SK-N-MC (cell line): ENCODE results near the gene CD177.
"Not testable (repeated sequence)": the region's sequence is repeated elsewhere in the genome, so short reads cannot be mapped to it uniquely, and the experiment has no call there.

Experiments
- DNase-seq: peaks from one replicate; pipeline ENCODE4 v3.0.0-alpha.2; 2011; ENCODE audit warnings: low read depth, low spot score
- H3K27ac ChIP-seq: fragments of 200-600 bp; sonication (generic); 2 replicates; pipeline ENCODE4 v1.5.1; 2016; ENCODE audit warnings: mixed run types
- H3K36me3 ChIP-seq: fragments of 200-600 bp; sonication (generic); 2 replicates; pipeline ENCODE4 v1.6.1; 2017; ENCODE audit warnings: antibody characterized with exemption, low read length, mixed read lengths; ENCODE audit not compliant: insufficient read depth
- H3K4me3 ChIP-seq: fragments of 200-600 bp; sonication (generic); 2 replicates; pipeline ENCODE4 v1.5.1; 2016
- H3K9ac ChIP-seq: fragments of 200-600 bp; sonication (generic); 2 replicates; pipeline ENCODE4 v1.8.0; 2017; ENCODE audit warnings: mixed run types, mixed read lengths; ENCODE audit not compliant: insufficient read length
- H3K9me3 ChIP-seq: fragments of 200-600 bp; sonication (generic); 2 replicates; pipeline ENCODE4 v1.6.1; 2017; ENCODE audit warnings: low read depth, mild to moderate bottlenecking, antibody characterized with exemption, low read length, moderate library complexity, mixed read lengths
- EZH2 ChIP-seq: fragments of 200-600 bp; sonication (generic); IDR thresholded peaks from one replicate; pipeline ENCODE4 v1.6.1; 2017; ENCODE audit warnings: antibody characterized with exemption
- FOXP2 ChIP-seq: optimal IDR thresholded peaks from 2 replicates; pipeline ENCODE3; 2011; ENCODE audit warnings: mild to moderate bottlenecking, moderate library complexity; ENCODE audit not compliant: insufficient read depth; ENCODE audit errors: extremely low read length, control extremely low read depth
- POLR2AphosphoS5 ChIP-seq: IDR thresholded peaks from 2 replicates; pipeline ENCODE4 v1.6.1; 2012; ENCODE audit warnings: mild to moderate bottlenecking, low read depth, low read length, borderline replicate concordance

The CD177 gene

DNA sequence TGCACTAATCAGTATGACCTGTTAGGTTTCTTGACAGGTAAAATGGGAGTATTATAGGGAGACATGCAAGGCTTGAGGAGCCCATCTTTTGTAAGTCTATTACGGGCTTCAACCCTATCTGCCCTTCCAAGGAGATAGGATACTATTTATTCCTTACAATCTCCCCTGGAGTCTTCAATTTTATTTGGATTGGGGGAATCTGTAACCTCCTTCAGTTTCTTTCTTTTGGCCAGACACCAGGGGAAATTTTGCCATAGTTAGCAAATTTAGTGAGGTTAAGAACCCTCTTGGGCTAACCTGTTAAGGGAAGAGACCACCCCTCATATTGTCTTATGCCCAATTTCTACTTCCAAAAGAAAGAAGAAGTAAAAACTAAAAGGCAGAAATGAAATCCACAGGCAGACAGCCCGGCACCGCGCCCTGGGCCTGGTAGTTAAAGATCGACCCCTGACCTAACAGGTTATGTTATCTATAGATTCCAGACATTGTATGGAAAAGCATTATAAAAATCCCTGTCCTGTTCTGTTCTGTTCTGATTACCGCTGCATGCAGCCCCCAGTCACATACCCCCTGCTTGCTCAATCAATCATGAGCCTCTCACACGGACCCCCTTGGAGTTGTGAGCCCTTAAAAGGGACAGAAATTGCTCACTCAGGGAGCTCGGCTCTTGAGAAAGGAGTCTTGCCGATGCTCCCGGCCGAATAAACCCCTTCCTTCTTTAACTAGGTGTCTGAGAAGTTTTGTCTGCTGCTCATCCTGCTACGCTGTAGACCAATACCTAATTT, 39.6 kb upstream of the CD177 start:
- H3K36me3 ChIP-seq: no peaks in the 10 kb centered on the region
- no peak overlapping the region for H3K27ac ChIP-seq
- no peak overlapping the region for H3K9ac ChIP-seq
- no peak for TF ChIP-seq EZH2
- TF ChIP-seq FOXP2: no peak
- no peak for TF ChIP-seq POLR2AphosphoS5
- no peaks in the 10 kb centered on the region for H3K9me3 ChIP-seq
- no peak for DNase-seq
- no peak overlapping the region for H3K4me3 ChIP-seq

DNA sequence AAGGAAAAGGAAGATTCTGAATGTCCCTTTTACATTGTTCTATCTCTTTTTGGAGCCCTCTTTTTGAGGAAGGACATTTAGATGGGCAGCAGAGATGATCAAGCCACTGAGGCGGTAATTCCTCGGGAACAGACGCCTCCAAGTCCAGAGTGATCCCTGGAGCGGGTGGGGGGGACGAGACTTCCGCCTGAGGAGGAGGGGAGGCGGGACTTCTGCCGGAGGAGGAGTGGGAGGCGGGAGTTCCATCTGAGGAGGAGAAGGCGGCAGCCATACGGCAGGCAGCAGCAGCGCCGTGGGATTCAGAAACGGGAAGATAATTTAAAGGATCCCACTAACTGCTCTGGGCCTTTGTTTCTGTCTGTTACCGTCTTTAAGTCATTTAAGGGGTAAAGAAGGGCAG, 37.6 kb upstream of the CD177 start:
- Histone ChIP-seq H3K36me3 (no peaks in the 10 kb centered on the region), H3K4me3 (no peak overlapping the region)
- no peak for DNase-seq

DNA sequence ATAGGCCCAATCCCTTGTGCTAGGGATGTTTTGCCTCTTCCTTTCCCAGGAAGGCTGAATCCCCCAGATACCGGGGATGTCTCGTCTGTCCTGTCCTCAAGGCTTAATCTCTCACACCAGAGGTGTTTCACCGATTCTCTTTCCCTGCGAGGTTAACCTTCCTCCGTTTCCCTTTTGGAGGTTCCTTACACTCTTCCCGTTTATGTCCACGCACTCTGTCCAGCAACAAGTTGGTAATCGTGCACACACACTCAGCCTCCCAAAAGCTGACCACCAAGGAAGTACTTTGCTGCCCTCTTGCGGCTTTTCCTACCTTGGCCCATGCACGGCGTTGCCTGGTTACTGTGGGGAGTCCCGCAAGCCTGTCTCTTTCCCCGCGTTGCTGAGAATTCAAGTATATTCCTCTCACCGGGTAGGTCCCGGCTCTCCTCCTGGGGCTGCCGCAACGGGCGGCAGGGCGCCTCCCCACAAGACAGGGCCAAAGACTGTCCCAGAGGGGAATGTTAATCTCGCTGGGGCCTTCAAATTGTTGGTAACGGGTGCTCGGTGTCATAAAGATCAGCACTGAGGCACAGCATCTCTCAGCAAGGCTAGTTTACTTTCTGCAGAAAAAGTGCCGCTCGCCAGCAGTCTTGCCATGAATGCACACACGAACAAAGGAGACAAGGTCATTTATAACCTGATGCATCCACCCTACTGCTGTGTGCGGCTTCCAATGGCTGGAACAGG, 36.7 kb upstream of the CD177 start:
- no peak for DNase-seq
- Histone ChIP-seq H3K27ac (no peak overlapping the region), H3K9me3 (no peaks in the 10 kb centered on the region), H3K9ac (no peak overlapping the region), H3K4me3 (no peak overlapping the region), H3K36me3 (no peaks in the 10 kb centered on the region)
- no peak for TF ChIP-seq EZH2
- TF ChIP-seq FOXP2: no peak
- TF ChIP-seq POLR2AphosphoS5: no peak

More for the DNA sequence above, 37.6 kb upstream of the CD177 start:
- Histone ChIP-seq H3K27ac (no peak overlapping the region), H3K9ac (no peak overlapping the region), H3K9me3 (no peaks in the 10 kb centered on the region)
- no peak for TF ChIP-seq EZH2
- no peak for TF ChIP-seq FOXP2
- no peak for TF ChIP-seq POLR2AphosphoS5

DNA sequence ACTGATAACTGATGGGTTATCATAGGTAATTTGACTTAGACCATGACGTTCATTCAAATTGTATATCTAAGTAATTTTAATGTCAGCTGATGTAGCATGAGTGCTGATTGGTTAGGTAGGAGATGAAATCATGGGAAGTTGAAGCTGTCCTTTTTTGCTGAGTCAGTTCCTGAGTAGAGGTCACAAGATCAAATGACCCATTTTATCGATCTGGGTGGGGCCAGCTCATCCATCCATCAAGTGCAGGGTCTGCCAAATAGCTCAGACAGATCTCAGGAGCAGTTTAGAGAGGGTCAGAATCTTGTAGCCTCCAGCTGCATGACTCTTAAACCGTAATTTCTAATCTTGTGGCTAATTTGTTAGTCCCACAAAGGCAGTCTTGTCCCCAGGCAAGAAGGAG, 35.3 kb upstream of the CD177 start:
- Histone ChIP-seq H3K9me3 (no peaks in the 10 kb centered on the region), H3K27ac (no peak overlapping the region), H3K9ac (no peak overlapping the region), H3K4me3 (no peak overlapping the region), H3K36me3 (no peaks in the 10 kb centered on the region)
- no peak for DNase-seq
- TF ChIP-seq FOXP2 (no peak), EZH2 (no peak), POLR2AphosphoS5 (no peak)

DNA sequence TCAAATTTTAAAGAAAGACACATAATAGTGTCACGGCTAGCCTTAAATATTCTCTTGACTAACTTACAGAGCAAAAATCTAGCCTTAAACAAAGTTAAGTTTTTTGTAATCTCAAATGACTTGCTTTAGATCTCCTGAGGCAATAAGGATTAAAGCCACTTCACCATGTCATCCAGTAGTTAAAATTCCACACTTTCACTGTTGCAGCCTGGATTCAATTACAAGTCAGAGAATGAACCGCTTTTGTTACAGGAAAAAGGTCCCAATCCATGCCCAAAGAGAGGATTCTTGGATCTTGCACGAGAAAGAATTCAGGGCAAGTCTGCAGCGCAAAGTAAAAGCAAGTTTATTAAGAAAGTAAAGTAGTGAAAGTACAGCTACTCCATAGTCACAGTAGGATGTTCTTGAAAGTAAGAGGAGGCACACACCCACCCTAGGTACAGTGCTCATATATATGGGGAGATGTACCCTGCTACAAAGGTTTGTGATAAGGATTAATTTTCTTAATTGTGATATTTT, 34.6 kb upstream of the CD177 start:
- TF ChIP-seq FOXP2 (no peak), EZH2 (no peak), POLR2AphosphoS5 (no peak)
- no peak for DNase-seq
- Histone ChIP-seq H3K9me3 (no peaks in the 10 kb centered on the region), H3K27ac (no peak overlapping the region), H3K4me3 (no peak overlapping the region), H3K36me3 (no peaks in the 10 kb centered on the region), H3K9ac (no peak overlapping the region)

DNA sequence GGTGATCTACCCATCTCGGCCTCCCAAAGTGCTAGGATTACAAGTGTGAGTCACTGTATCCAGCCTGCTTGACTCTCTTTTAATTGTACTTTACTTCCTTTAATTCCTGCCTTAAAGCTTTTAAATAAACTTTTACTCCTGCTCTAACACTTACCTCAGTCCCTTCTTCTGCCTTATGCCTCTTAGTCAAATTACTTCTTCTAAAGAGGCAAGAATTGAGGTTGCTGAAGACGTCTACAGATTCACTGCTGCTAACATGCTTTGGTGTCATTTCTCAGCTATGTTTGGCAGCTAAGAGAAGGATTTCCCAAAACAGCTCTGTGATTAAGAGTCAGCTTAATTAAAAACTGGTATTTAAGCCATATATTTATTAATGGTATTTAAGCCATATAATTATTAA, 32.9 kb upstream of the CD177 start:
- no peak for DNase-seq
- H3K27ac ChIP-seq: no peak overlapping the region
- TF ChIP-seq POLR2AphosphoS5 (no peak), FOXP2 (no peak), EZH2 (no peak)
- no peak overlapping the region for H3K4me3 ChIP-seq
- no peak overlapping the region for H3K9ac ChIP-seq
- no peaks in the 10 kb centered on the region for H3K36me3 ChIP-seq
- no peaks in the 10 kb centered on the region for H3K9me3 ChIP-seq

DNA sequence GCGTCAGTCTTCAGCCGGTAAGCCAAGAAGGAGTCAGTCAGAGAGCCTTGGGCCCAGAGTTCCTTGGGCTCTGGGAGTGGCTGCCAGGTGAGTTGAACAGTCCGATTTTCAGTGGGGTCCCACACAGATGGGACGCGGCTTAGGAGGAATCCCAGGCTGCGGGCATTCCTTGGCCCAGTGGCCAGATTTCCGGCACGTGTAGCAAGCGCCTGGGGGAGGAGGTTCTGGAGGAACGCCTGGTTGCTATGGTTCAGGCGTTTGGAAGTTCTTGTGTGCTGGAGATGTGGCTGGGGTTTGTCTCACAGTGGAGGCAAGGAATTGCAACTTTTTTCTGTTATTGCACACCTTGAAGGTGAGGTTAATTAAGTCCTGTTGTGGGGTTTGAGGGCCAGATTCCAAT, 26.7 kb upstream of the CD177 start:
- H3K27ac ChIP-seq, H3K4me3 ChIP-seq, H3K9ac ChIP-seq, H3K36me3 ChIP-seq, H3K9me3 ChIP-seq, DNase-seq: not testable (repeated sequence)

DNA sequence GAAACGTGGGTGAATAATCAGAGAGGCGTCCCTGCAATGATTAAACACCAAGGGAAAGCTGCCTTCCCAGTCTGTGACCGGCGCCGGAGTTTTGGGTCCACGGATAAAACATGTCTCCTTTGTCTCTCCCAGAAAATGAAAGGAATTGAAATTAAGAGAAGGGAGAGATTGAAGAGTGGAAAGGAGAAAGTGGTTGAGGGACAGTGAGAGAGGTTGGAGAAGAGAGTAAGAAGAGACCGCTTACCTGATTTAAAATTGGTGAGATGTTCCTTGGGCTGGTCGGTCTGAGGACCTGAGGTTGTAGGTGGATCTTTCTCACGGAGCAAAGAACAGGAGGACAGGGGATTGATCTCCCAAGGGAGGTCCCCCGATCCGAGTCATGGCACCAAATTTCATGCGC, 24.9 kb upstream of the CD177 start:
- H3K36me3 ChIP-seq, DNase-seq, H3K9ac ChIP-seq, H3K4me3 ChIP-seq, H3K9me3 ChIP-seq, H3K27ac ChIP-seq: not testable (repeated sequence)

DNA sequence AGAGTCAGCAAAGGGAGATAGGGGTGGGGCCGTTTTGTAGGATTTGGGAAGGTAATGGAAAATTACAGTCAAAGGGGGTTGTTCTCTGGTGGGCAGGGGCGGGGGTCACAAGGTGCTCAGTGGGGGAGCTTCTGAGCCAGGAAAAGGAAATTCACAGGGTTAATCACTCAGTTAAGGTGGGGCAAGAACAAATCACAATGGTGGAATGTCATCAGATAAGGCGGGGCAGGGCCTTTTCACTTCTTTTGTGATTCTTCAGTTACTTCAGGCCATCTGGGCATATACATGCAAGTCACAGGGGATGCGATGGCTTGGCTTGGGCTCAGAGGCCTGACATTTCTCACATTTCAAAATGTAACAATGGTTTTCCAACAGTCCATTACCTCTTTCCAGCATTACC, 24.4 kb upstream of the CD177 start:
- DNase-seq, H3K9ac ChIP-seq: not testable (repeated sequence)

More for the DNA sequence above, 24.4 kb upstream of the CD177 start:
- not testable (repeated sequence) for H3K9me3 ChIP-seq, H3K36me3 ChIP-seq, H3K4me3 ChIP-seq, H3K27ac ChIP-seq
